Astrocyte of the cerebellum (primary cell): Measurements from ENCODE around the gene KLHL2.
"Not testable (repeated sequence)": the region's sequence is repeated elsewhere in the genome, so short reads cannot be mapped to it uniquely, and the experiment has no call there.

Experiments used
- DNase-seq: peaks from one replicate; pipeline ENCODE4 v3.0.0-alpha.2; 2011; ENCODE audit warnings: low read depth
- H3K4me3 ChIP-seq: 2 replicates; pipeline ENCODE4 v1.5.1; 2011; ENCODE audit warnings: mild to moderate bottlenecking, low read depth, low read length, moderate library complexity
- in situ Hi-C: cut with HindIII; loops from 2 replicates; pipeline ENCODE4 v1.10.0; 2017; ENCODE audit warnings: low sequenced_read_pairs
- TF ChIP-seq, protein P1 (sequence below): IDR thresholded peaks from 2 replicates; pipeline ENCODE4 v1.5.1; 2012; ENCODE audit warnings: low read length, low read depth, moderate library complexity, mild to moderate bottlenecking; ENCODE audit errors: missing control alignments

The KLHL2 gene

DNA sequence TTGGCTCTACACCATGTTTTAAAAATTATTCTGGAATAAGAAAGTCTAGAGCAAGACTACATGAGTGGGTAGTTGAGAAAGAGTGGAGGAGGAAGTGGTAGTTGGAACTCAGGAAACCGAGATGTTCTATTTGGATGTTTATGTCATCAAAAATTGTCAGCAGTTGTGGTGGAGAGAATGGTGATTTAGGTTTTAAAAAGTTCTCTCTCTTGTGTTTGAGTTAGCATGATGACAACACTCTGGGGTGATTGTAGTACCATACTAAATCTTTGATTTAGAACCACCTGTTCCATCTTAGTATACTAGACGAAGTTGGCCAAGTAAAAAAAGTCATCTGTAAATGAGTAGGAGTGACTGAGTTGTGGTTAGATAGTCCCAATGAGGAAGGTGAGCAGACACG, 40.7 kb downstream of the KLHL2 start:
- TF ChIP-seq, protein P1, sequence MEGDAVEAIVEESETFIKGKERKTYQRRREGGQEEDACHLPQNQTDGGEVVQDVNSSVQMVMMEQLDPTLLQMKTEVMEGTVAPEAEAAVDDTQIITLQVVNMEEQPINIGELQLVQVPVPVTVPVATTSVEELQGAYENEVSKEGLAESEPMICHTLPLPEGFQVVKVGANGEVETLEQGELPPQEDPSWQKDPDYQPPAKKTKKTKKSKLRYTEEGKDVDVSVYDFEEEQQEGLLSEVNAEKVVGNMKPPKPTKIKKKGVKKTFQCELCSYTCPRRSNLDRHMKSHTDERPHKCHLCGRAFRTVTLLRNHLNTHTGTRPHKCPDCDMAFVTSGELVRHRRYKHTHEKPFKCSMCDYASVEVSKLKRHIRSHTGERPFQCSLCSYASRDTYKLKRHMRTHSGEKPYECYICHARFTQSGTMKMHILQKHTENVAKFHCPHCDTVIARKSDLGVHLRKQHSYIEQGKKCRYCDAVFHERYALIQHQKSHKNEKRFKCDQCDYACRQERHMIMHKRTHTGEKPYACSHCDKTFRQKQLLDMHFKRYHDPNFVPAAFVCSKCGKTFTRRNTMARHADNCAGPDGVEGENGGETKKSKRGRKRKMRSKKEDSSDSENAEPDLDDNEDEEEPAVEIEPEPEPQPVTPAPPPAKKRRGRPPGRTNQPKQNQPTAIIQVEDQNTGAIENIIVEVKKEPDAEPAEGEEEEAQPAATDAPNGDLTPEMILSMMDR = no peak
- DNase-seq = no peak
- no peak overlapping the region for H3K4me3 ChIP-seq
- in situ Hi-C loops = no loop called here

DNA sequence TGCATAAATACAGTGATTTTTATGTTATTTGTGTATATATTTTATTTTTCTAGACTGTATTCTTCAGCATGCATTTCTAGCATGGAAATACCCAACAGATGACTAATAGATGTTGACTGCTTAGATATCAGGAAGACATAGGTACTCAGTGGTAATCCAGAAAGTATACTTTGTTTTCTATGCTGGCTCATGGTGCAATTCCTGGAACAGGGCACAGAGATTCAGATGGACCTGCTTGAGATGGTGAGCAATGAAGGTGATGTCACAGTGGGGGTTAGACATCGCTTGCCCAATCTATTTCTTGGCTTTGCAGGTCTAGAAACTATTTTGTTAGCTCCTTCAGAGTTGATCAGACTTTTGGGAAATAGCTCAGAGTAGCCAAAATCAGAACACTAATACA, 41.5 kb downstream of the KLHL2 start:
- in situ Hi-C loops, H3K4me3 ChIP-seq, DNase-seq: not testable (repeated sequence)

DNA sequence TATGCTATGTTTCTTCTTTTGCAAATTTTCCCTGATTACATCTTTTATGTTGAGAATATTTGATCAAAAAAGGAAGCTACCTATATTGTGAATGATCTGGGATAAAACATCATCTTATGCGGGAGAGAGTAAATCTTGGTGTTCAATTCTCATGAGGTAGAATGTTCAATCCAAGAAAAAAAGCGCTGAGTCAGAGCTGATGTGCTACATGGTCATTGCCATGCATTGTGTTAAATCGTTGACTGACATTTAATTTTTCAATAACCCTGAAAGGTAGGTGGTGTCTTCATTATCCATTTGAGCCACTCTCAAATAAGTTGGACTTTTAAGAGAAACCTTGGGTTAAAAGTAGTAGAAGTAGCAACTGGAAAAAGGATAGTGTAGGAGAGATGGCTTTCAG, 47.4 kb downstream of the KLHL2 start:
- in situ Hi-C loops, H3K4me3 ChIP-seq, DNase-seq: not testable (repeated sequence)

DNA sequence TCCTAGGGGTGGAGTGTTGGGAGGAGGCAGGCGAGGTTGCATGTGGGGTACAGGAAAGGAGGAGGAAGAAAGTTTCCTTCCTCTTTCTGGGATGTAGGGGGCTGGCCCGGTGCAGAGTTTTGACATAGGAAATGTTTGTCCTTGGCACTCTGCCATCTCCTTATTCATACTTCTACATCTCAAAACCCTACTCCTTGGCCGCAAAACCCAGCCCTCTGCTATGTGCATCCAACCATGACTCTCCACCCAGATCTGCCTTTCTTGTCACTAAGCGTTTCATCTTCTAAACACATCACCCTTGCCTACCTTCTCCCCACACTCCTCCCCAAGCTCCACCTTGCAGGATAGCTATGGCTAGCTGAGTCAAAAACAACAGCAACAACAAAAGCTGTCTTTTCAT, 48.1 kb downstream of the KLHL2 start:
- in situ Hi-C loops, H3K4me3 ChIP-seq: not testable (repeated sequence)
- peak; percentile 50 for DNase-seq

DNA sequence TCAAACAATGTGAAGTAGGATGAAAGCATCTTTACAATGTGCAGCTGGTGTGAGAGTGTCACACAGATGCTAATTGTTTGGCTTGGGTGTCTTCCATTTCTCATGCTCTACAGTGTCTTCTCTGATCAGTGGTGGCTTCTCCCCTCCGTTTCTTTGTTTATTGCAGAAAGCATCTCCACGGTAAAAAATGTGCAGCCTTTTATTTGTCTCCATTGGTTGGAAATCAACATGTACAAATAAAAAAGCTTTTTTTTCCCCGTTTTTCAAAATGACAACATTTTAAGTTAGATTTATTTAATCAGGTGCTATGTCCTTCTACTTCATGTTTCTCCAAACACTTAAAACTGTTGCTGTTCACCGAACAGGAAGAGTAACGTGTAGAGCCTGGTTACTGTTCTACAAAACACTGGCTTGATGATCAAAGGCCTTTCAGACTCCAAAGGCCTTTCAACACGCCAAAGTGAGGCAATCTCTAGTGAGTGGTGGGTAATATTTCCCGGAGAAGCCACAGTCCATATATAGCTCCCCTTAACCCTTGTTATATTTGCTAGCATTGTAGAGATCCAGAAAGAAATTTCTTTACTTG, 48.8 kb downstream of the KLHL2 start:
- DNase-seq, in situ Hi-C loops, H3K4me3 ChIP-seq: not testable (repeated sequence)

DNA sequence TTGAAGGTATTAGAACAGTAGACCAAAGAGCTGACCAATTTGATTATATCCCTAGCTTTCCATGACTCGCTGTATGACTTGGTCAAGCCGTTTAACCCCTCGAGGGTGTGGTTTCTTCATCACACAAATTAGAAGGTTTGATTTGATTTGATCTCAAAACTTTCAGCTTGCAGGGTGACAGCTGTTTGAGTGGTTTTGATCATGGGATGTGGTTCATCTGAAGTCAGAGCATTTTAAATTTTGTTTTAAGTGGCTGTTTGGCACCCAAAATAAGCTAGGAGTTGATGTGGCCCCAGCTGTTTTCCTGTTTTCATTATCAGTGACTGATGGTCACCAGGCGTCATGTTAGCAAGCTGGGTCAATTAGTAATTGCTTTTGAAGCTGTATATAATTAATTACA, 52.4 kb downstream of the KLHL2 start:
- in situ Hi-C loops, DNase-seq, H3K4me3 ChIP-seq: not testable (repeated sequence)

DNA sequence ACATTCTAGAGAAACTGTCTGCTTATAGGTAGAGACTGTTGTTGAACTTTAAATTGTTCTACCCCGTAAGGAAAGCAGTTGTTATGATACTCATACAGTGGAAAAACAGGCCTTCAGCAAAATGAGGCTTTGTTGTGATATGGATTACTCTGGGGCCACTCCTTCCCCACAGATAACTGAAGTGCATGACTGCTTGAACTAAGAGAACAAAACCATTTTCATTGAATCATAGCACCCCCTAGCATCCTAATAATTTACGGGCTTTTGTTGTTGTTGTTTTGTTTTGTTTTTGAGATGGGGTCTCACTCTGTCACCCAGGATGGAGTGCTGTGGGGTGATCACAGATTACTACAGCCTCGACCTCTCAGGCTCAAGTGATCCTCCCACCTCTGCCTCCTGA, 54.9 kb downstream of the KLHL2 start:
- DNase-seq, in situ Hi-C loops, H3K4me3 ChIP-seq: not testable (repeated sequence)

DNA sequence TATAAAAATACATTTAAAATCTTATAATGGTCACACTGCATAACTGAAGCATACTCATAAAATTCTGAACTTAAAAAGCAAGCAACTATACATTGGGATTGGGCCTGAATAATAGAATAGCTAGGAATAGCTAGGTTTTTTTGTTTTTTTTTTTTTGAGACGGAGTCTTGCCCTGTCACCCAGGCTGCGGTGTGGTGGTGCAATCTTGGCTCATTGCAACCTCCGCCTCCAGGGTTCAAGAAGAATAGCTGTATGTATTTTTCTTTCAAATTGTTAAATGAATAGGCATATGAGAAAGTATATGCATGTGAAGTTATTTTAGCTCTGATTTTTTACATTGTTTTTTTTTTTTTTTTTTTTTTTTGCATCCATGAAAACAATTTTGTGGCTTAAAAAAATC, 56.1 kb downstream of the KLHL2 start:
- DNase-seq, in situ Hi-C loops, H3K4me3 ChIP-seq: not testable (repeated sequence)

DNA sequence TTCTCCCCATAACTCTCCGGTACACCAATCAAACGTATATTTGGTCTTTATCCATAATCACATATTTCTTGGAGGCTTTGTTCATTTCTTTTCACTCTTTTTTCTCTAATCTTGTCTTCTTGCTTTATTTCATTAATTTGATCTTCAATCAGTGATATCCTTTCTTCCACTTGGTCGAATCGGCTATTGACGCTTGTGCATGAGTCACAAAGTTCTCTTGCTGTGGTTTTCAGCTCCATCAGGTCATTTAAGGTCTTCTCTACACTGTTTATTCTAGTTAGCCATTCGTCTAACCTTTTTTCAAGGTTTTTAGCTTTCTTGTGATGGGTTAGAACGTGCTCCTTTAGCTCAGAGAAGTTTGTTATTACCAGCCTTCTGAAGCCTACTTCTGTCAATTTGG, 62.6 kb downstream of the KLHL2 start:
- peak; percentile 15 for DNase-seq
- in situ Hi-C loops, H3K4me3 ChIP-seq: not testable (repeated sequence)

DNA sequence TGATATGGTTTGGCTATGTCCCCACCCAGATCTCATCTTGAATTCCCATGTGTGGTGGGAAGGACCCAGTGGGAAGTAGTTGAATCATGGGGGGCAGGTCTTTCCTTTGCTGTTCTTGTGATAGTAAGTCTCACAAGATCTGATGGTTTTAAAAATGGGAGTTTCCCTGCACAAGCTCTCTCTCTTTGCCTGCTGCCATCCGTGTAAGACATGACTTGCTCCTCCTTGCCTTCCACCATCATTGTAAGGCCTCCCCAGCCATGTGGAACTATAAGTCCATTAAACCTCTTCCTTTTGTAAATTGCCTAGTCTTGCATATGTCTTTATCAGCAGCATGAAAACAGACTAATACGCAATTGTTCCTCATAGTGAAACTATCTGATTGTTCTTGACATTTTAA, 66.1 kb downstream of the KLHL2 start:
- DNase-seq, H3K4me3 ChIP-seq, in situ Hi-C loops: not testable (repeated sequence)

DNA sequence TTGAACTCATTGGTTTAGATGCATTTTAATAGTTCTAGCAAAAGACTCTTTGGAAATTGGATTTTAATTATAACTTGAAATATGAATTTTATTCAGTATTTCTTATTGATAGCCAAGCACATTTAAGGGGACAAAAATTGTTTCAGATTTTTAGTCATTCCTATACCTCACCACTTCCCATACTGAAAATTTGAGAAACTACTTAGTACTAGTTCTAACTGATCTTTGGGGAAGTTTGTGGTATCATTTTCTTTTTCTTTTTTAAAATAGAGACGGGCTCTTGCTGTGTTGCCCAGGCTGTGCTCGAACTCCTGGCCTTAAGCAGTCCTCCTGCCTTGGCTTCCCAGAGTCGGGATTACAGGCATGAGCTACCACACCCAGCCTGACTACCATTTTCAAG, 68.0 kb downstream of the KLHL2 start:
- DNase-seq, in situ Hi-C loops, H3K4me3 ChIP-seq: not testable (repeated sequence)

DNA sequence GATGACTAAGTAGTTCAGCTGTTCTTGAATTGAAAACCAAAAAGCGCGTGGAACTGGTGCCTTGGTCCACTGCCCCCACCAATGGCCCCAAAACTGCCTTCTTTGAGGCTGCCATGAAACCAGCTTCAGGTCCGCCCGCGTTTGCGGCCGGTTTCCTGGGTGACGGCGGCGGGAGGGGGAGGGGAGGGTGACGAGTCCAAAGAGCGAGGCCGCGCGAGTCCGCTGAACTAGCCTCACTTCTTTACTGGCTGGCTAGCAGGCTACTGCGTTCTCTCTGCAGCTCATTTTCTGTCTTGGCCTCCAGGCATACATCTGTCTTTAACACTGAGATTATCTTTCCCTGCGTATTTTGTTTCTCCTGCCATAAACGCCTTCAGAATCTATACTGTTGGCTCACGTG, 72.2 kb downstream of the KLHL2 start:
- DNase-seq, H3K4me3 ChIP-seq, in situ Hi-C loops: not testable (repeated sequence)

DNA sequence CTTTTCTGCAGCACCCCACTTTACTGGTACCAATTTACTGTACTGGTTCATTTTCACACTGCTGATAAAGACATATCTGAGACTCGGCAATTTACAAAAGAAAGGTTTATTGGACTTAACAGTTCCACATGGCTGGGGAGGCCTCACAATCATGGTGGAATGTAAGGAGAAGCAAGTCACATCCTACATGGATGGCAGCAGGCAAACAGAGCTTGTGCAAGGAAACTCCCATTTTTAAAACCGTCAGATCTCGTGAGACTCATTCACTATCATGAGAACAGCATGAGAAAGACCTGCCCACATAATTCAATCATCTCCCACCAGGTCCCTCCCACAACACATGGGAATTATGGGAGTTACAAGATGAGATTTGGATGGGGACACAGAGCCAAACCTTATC, 77.3 kb downstream of the KLHL2 start:
- H3K4me3 ChIP-seq, DNase-seq, in situ Hi-C loops: not testable (repeated sequence)

DNA sequence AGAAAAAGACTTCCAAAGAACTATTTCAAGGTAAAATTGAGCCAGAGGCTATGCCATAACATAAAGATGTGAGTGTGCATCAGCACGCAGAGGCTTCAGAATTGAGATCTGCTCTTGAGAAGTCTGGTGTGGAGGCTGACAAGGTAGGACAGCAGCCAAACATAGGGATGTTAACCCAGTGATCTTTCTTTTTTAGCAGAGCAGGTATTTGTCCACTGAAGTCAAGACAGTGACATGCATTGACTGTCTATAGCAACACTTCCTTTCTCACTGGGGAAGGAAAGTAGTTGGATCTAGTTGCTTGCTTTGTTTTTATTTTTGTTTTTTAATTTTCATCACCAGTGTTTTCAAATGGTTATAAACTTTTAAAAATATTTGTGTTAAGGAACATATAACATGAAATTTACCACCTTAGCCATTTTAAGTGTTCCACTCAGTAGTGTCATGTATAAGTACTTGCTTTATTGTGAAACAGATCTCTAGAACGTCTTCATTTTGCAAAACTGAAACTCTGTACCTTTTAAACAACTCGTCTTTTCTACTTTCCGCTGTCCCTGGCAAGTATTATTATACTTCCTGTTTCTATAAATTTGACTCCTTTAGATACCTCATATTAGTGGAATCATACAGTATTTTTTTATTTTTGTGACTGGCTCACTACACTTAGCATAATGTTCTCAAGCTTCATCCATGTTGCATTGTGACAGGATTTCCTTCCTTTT, 79.4 kb downstream of the KLHL2 start:
- in situ Hi-C loops, H3K4me3 ChIP-seq, DNase-seq: not testable (repeated sequence)
